IPS-NIHi11 (cell line): ENCODE measurements around the gene OSBPL5.

Experiments
- DNase-seq: peaks from one replicate; pipeline ENCODE4 v3.0.0; 2012; ENCODE audit warnings: mixed read lengths, low spot score

The OSBPL5 gene

GRCh38 chr11:3133261-3134217 lies 31.6 kb downstream of the OSBPL5 start:
- no peak for DNase-seq

- DNase-seq = no peak
Observed at GRCh38 chr11:3132831-3133260, 32.3 kb downstream of the OSBPL5 start.

GRCh38 chr11:3132271-3132781 lies 32.8 kb downstream of the OSBPL5 start:
- DNase-seq = no peak

- DNase-seq = no peak
Observed at GRCh38 chr11:3131330-3131941, 33.7 kb downstream of the OSBPL5 start.

GRCh38 chr11:3130269-3131071 lies 34.6 kb downstream of the OSBPL5 start:
- DNase-seq = no peak

- DNase-seq = no peak
Observed at GRCh38 chr11:3129591-3130268, 35.4 kb downstream of the OSBPL5 start.

GRCh38 chr11:3129181-3129590 lies 35.9 kb downstream of the OSBPL5 start:
- DNase-seq = no peak

- DNase-seq = no peak
Observed at GRCh38 chr11:3128356-3129180, 36.5 kb downstream of the OSBPL5 start.

- DNase-seq = no peak
Observed at GRCh38 chr11:3127706-3128355, 37.3 kb downstream of the OSBPL5 start.

GRCh38 chr11:3126901-3127691 lies 38.0 kb downstream of the OSBPL5 start:
- no peak for DNase-seq

GRCh38 chr11:3126207-3126865 lies 38.8 kb downstream of the OSBPL5 start:
- no peak for DNase-seq

- no peak for DNase-seq
Observed at GRCh38 chr11:3124821-3125220, 40.3 kb downstream of the OSBPL5 start.

- DNase-seq = no peak
Observed at GRCh38 chr11:3123761-3124733, 41.1 kb downstream of the OSBPL5 start.

GRCh38 chr11:3123305-3123704 lies 41.8 kb downstream of the OSBPL5 start:
- DNase-seq = no peak

GRCh38 chr11:3122775-3123201 lies 42.3 kb downstream of the OSBPL5 start:
- DNase-seq = no peak

GRCh38 chr11:3121931-3122774 lies 43.0 kb downstream of the OSBPL5 start:
- no peak for DNase-seq

- DNase-seq = no peak
Observed at GRCh38 chr11:3121416-3121815, 43.7 kb downstream of the OSBPL5 start.
